ENCODE data around the gene SORCS2. TPM values are rescaled to one million over a fixed set of nuclear protein-coding genes. Genes with fewer than 3 reads are reported as not detected.

The SORCS2 gene
- total and polyA plus RNA-seq, 8 donors: 4.6 to 9.7 (median 7.2) TPM

GRCh38 chr4:7786517-7786916, 594.2 kb downstream of the SORCS2 start:
- H3K4me1 ChIP-seq: peaks cover 9 to 15% of the 10 kb centered on the region in 2 donors

GRCh38 chr4:7787067-7787466, 594.7 kb downstream of the SORCS2 start:
- no peaks in the 10 kb centered on the region for H3K27me3 ChIP-seq
- no peak overlapping the region for H3K4me3 ChIP-seq
- intact Hi-C loops (cut with DNase I): no loop called here
- H3K4me1 ChIP-seq: peaks cover 5 to 10% of the 10 kb centered on the region in 2 donors
- no peak for TF ChIP-seq CTCF (IDR thresholded peaks at IDR 0.05)
- no peaks in the 10 kb centered on the region for H3K9me3 ChIP-seq
- DNase-seq (no peak), ATAC-seq (peak; percentile 8)
- H3K36me3 ChIP-seq: peaks cover 0 to 5% of the 10 kb centered on the region in 2 donors
- no peak overlapping the region for H3K27ac ChIP-seq

More at GRCh38 chr4:7786517-7786916, 594.2 kb downstream of the SORCS2 start:
- TF ChIP-seq CTCF (IDR thresholded peaks at IDR 0.05): no peak
- intact Hi-C loops (cut with DNase I): no loop called here
- no peak for DNase-seq
- no peak overlapping the region for H3K4me3 ChIP-seq
- H3K36me3 ChIP-seq: peaks cover 0 to 5% of the 10 kb centered on the region in 2 donors
- ATAC-seq: no peak
- no peaks in the 10 kb centered on the region for H3K9me3 ChIP-seq
- H3K27me3 ChIP-seq: no peaks in the 10 kb centered on the region
- no peak overlapping the region for H3K27ac ChIP-seq

DNA sequence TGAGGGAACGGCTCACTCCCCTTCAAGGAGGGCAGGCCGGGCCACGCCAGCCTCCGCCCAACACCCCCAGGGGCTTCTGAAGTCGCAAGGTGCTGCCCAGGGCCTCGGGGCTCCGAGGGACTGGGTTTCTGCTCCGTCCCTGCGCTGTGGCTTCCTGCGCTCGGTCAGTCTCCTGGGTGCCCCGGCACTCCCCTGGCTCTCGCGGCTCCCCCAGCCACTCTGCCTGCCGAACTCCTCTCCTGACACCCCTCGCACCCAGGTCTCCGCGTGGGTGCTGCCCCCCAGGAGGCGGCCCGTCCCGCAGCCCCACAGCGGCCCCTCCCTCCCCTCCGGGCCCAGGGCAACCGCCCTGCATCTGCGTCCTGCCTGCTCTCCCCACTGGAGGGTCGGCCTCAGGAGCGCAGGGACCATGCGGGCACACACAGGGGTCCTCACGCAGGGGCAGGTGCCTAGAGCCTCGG, 595.4 kb downstream of the SORCS2 start:
- ATAC-seq (no peak), DNase-seq (no peak)
- H3K9me3 ChIP-seq: no peaks in the 10 kb centered on the region
- intact Hi-C loops (cut with DNase I): no loop called here
- H3K4me1 ChIP-seq: peaks cover 3 to 5% of the 10 kb centered on the region in 2 donors
- no peak overlapping the region for H3K27ac ChIP-seq
- H3K36me3 ChIP-seq: peaks cover 0 to 11% of the 10 kb centered on the region in 2 donors
- H3K27me3 ChIP-seq: no peaks in the 10 kb centered on the region
- TF ChIP-seq CTCF (IDR thresholded peaks at IDR 0.05): no peak
- no peak overlapping the region for H3K4me3 ChIP-seq

- no peaks in the 10 kb centered on the region for H3K9me3 ChIP-seq
- no peak for DNase-seq
- ATAC-seq: no peak
- H3K4me3 ChIP-seq: no peak overlapping the region
- H3K27me3 ChIP-seq: no peaks in the 10 kb centered on the region
- H3K4me1 ChIP-seq: peaks cover 3 to 5% of the 10 kb centered on the region in 2 donors
- H3K27ac ChIP-seq: no peak overlapping the region
- intact Hi-C loops (cut with DNase I): no loop called here
- H3K36me3 ChIP-seq: peaks cover 0 to 13% of the 10 kb centered on the region in 2 donors
- no peak for TF ChIP-seq CTCF (IDR thresholded peaks at IDR 0.05)
Observed at GRCh38 chr4:7788193-7788592, 595.9 kb downstream of the SORCS2 start.

- intact Hi-C loops (cut with DNase I): no loop called here
- H3K4me1 ChIP-seq: peaks cover 3 to 5% of the 10 kb centered on the region in 2 donors
- H3K36me3 ChIP-seq: peaks cover 0 to 13% of the 10 kb centered on the region in 2 donors
- H3K4me3 ChIP-seq: no peak overlapping the region
- ATAC-seq: peak; percentile 91
- no peaks in the 10 kb centered on the region for H3K27me3 ChIP-seq
- no peaks in the 10 kb centered on the region for H3K9me3 ChIP-seq
- TF ChIP-seq CTCF (IDR thresholded peaks at IDR 0.05): no peak
- peak in 2 of 4 donors; percentile 32 to 71 for DNase-seq
- peak overlapping the region; percentile 16 to 62 for H3K27ac ChIP-seq
Observed at GRCh38 chr4:7788694-7789425, 596.5 kb downstream of the SORCS2 start.

All from left lung (tissue), 10 donors.